ENCODE results near the gene ADAM20. TPM values are rescaled to one million over a fixed set of nuclear protein-coding genes. Genes with fewer than 3 reads are reported as not detected.

Gene ADAM20
- total RNA-seq: 0.47 and 0.61 TPM in 2 replicates

GRCh38 chr14:70534904-70535303 is at the start of gene ADAM20:
ADAM20 (minus strand) TSS chr14:70535004; CDS start chr14:70524757, 10,247 bp downstream.
- Mint-ChIP-seq H3K4me3 (no peak within 1 kb of the TSS), H3K27ac (no peak within 1 kb of the TSS), H3K36me3 (ENCODE audit: low read depth) (peaks cover 4% of the 10 kb centered on the region), H3K4me1 (ENCODE audit: low read depth) (peaks cover 14% of the 10 kb centered on the region), H3K27me3 (ENCODE audit: insufficient read depth) (no peaks in the 10 kb centered on the region), H3K9me3 (peaks cover 14% of the 10 kb centered on the region)
- no peak for DNase-seq (ENCODE audit: low spot score)
- intact Hi-C loops (cut with micrococcal nuclease): no loop called here

DNA sequence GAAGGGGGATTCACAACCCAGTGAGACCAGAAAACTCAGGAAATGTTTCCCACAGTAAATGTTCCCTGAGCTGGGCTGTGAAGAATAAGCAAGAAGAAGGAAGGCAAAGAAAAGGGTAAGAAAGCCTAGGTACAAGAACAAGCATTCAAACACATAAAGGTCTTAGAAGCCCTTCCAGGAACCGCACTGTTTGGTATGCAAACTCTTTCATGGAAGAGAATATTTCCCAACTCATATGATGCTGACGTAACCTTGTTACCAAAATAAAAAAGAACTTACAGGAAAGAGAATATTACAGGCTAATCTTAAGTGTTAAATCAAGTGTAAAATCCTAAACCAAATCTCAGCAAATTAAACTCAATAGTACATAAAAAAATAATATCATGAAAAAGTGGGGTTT is 42.1 kb upstream of the ADAM20 start:
- DNase-seq (ENCODE audit: low spot score): no peak
- peaks cover 33% of the 10 kb centered on the region for H3K36me3 Mint-ChIP-seq (ENCODE audit: low read depth)
- peaks cover 17% of the 10 kb centered on the region for H3K9me3 Mint-ChIP-seq
- no peaks in the 10 kb centered on the region for H3K4me1 Mint-ChIP-seq (ENCODE audit: low read depth)
- intact Hi-C loops (cut with micrococcal nuclease): no loop called here
- H3K27ac Mint-ChIP-seq: no peak overlapping the region
- H3K27me3 Mint-ChIP-seq (ENCODE audit: insufficient read depth): no peaks in the 10 kb centered on the region
- H3K4me3 Mint-ChIP-seq: no peak overlapping the region

DNA sequence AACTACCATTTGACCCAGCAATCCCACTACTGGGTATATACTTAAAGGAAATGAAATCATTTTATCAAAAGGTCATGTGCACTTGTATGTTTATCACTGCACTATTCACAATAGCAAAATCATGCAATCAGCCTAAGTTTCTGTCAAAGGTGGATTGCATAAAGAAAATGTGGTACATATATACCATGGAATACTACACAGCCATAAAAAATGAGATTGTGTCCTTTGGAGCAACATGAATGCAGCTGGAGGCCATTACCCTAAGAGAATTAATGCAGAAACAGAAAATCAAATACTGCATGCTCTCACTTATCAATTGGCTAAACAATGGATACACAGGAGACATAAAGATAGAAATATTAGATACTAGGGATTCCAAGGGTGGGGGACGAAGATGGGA is 38.2 kb upstream of the ADAM20 start:
- no peaks in the 10 kb centered on the region for H3K27me3 Mint-ChIP-seq (ENCODE audit: insufficient read depth)

GRCh38 chr14:70571139-70571538 is 36.3 kb upstream of the ADAM20 start:
- Mint-ChIP-seq H3K4me3 (no peak overlapping the region), H3K4me1 (ENCODE audit: low read depth) (no peaks in the 10 kb centered on the region), H3K27me3 (ENCODE audit: insufficient read depth) (no peaks in the 10 kb centered on the region), H3K27ac (no peak overlapping the region), H3K36me3 (ENCODE audit: low read depth) (peaks cover 27% of the 10 kb centered on the region), H3K9me3 (peaks cover 28% of the 10 kb centered on the region)
- intact Hi-C loops (cut with micrococcal nuclease): no loop called here
- no peak for DNase-seq (ENCODE audit: low spot score)

More for the DNA sequence above, 38.2 kb upstream of the ADAM20 start:
- Mint-ChIP-seq H3K9me3 (peaks cover 24% of the 10 kb centered on the region), H3K4me3 (no peak overlapping the region), H3K27ac (no peak overlapping the region), H3K36me3 (ENCODE audit: low read depth) (peaks cover 23% of the 10 kb centered on the region), H3K4me1 (ENCODE audit: low read depth) (no peaks in the 10 kb centered on the region)
- intact Hi-C loops (cut with micrococcal nuclease): no loop called here
- DNase-seq (ENCODE audit: low spot score): no peak

DNA sequence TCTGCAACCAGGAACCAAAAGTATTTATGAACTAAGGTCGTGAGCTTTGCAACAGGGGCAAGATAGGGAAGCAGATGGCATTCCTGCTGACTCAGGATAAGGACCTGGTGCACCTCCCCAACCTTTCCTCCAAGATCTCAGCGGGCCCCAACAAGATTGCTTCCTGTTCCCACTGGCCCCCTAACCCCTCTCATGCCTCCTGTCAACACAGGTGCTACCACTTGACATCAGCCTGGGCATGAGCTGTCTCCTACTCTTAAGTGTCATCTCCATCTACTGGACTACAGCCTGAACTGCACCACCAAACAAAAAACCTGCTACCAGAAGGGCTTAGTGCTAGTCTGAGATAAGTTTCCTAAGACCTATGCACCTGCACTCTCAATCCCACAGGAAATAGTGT is 33.0 kb upstream of the ADAM20 start:
- Mint-ChIP-seq H3K36me3 (ENCODE audit: low read depth) (peaks cover 41% of the 10 kb centered on the region), H3K27ac (no peak overlapping the region), H3K9me3 (peaks cover 38% of the 10 kb centered on the region), H3K4me3 (no peak overlapping the region), H3K4me1 (ENCODE audit: low read depth) (no peaks in the 10 kb centered on the region), H3K27me3 (ENCODE audit: insufficient read depth) (no peaks in the 10 kb centered on the region)
- intact Hi-C loops (cut with micrococcal nuclease): loop anchor here (2.0 to 10.0 kb wide), 2 partner anchors 213 to 481 kb away; partner anchors contain the start of gene COX16
- DNase-seq (ENCODE audit: low spot score): no peak

DNA sequence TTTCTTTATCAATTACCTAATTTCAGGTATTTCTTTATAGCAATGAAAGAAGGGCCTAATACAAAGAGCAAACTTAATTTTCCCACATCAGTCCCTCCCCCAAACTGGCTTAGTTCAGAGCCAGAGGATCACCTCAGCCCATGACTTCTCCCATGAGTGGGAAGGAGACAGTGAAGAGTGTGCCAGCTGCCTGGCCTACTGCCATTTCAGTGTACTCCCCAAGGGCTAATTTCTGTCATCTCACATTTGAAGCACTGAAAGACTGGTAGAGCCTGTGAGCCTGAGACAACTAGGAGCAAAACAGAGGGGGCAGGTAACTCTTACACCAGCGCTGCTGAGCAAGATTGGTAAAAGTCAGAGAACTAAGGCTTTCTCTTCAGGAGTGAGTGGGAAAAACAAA is 29.1 kb upstream of the ADAM20 start:
- no peak overlapping the region for H3K27ac Mint-ChIP-seq
- H3K4me3 Mint-ChIP-seq: no peak overlapping the region
- H3K27me3 Mint-ChIP-seq (ENCODE audit: insufficient read depth): no peaks in the 10 kb centered on the region
- no peaks in the 10 kb centered on the region for H3K4me1 Mint-ChIP-seq (ENCODE audit: low read depth)
- intact Hi-C loops (cut with micrococcal nuclease): loop anchor here (10.0 kb wide), 1 partner anchor 209 kb away; the partner anchor contains the start of gene COX16
- H3K36me3 Mint-ChIP-seq (ENCODE audit: low read depth): peaks cover 45% of the 10 kb centered on the region
- peaks cover 42% of the 10 kb centered on the region for H3K9me3 Mint-ChIP-seq
- no peak for DNase-seq (ENCODE audit: low spot score)

DNA sequence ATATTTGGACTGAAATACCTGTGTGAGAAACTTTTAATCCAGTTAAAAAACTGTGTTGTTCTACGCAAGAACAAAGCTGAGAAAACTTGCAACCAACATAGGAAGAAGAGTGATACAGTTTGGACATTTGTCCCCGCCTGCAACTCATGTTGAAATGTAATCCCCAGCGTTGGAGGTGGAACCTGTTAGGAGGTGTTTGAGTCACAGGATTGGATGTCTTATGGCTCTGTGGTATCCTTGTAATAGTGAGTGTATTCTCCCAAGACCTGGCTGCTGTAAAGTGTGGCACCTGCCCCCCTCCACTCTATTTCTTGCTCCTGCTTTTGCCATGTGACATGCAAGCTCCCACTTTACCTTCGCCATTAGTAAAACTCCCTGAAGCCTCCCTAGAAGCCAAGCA is 28.6 kb upstream of the ADAM20 start:
- no peak for DNase-seq (ENCODE audit: low spot score)
- Mint-ChIP-seq H3K9me3 (peaks cover 42% of the 10 kb centered on the region), H3K27me3 (ENCODE audit: insufficient read depth) (no peaks in the 10 kb centered on the region), H3K27ac (no peak overlapping the region), H3K4me1 (ENCODE audit: low read depth) (no peaks in the 10 kb centered on the region), H3K36me3 (ENCODE audit: low read depth) (peaks cover 45% of the 10 kb centered on the region), H3K4me3 (no peak overlapping the region)
- intact Hi-C loops (cut with micrococcal nuclease): loop anchor here (10.0 kb wide), 1 partner anchor 209 kb away; the partner anchor contains the start of gene COX16

DNA sequence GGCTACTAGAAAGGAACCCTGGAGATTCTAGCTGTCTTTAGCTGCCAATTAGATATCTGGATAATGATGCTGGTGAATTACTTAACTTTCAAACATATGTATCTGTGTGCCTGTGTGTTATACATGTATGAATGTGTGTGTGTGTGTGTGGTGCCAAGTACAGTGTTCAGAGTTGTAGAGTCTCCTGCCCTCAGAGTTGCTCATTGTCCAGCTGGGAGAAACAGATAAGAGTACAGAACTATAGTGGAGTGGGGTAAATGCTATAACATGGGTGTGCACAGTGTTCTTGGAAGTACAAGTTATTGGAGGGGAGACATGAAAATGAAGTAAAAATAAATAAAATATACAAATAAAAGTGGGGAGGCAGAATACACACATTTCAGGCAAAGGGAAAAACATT is 23.6 kb upstream of the ADAM20 start:
- DNase-seq (ENCODE audit: low spot score): no peak
- no peaks in the 10 kb centered on the region for H3K4me1 Mint-ChIP-seq (ENCODE audit: low read depth)
- H3K36me3 Mint-ChIP-seq (ENCODE audit: low read depth): peaks cover 23% of the 10 kb centered on the region
- peaks cover 25% of the 10 kb centered on the region for H3K9me3 Mint-ChIP-seq
- H3K4me3 Mint-ChIP-seq: no peak overlapping the region
- H3K27me3 Mint-ChIP-seq (ENCODE audit: insufficient read depth): no peaks in the 10 kb centered on the region
- intact Hi-C loops (cut with micrococcal nuclease): no loop called here
- H3K27ac Mint-ChIP-seq: no peak overlapping the region

- Mint-ChIP-seq H3K27me3 (ENCODE audit: insufficient read depth) (no peaks in the 10 kb centered on the region), H3K36me3 (ENCODE audit: low read depth) (peaks cover 7% of the 10 kb centered on the region), H3K9me3 (peaks cover 3% of the 10 kb centered on the region), H3K27ac (no peak overlapping the region), H3K4me3 (no peak overlapping the region), H3K4me1 (ENCODE audit: low read depth) (no peaks in the 10 kb centered on the region)
- no peak for DNase-seq (ENCODE audit: low spot score)
- intact Hi-C loops (cut with micrococcal nuclease): no loop called here
Measured at GRCh38 chr14:70555890-70556289, 21.1 kb upstream of the ADAM20 start.

GRCh38 chr14:70538087-70538486 is 3.3 kb upstream of the ADAM20 start:
- H3K9me3 Mint-ChIP-seq: peaks cover 6% of the 10 kb centered on the region
- peaks cover 19% of the 10 kb centered on the region for H3K4me1 Mint-ChIP-seq (ENCODE audit: low read depth)
- H3K27me3 Mint-ChIP-seq (ENCODE audit: insufficient read depth): no peaks in the 10 kb centered on the region
- no peak for DNase-seq (ENCODE audit: low spot score)
- H3K27ac Mint-ChIP-seq: no peak overlapping the region
- H3K36me3 Mint-ChIP-seq (ENCODE audit: low read depth): peaks cover 4% of the 10 kb centered on the region
- H3K4me3 Mint-ChIP-seq: no peak overlapping the region
- intact Hi-C loops (cut with micrococcal nuclease): no loop called here

DNA sequence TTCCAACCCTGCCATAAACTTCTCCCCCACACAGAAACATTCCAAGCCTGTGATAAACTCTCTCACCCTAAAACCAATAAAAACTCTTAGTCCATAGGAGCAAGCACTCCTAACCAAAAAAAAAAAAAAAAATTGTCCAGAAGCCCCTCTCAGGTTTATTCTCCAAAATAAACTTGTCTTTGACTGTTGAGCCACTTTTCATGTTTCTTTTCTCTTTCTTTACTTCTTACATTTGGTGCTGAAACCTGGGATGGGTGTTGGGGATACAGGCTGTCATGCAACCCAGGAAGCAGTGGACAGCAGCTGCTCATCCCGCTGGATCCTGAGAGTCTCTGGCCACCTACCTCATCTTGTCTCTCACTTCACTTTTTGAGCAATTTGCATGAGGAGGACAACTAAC is 2.0 kb upstream of the ADAM20 start:
- no peak overlapping the region for H3K4me3 Mint-ChIP-seq
- no peak for DNase-seq (ENCODE audit: low spot score)
- H3K27ac Mint-ChIP-seq: no peak overlapping the region
- intact Hi-C loops (cut with micrococcal nuclease): no loop called here
- H3K4me1 Mint-ChIP-seq (ENCODE audit: low read depth): peaks cover 19% of the 10 kb centered on the region
- peaks cover 4% of the 10 kb centered on the region for H3K36me3 Mint-ChIP-seq (ENCODE audit: low read depth)
- no peaks in the 10 kb centered on the region for H3K27me3 Mint-ChIP-seq (ENCODE audit: insufficient read depth)
- H3K9me3 Mint-ChIP-seq: peaks cover 14% of the 10 kb centered on the region

GRCh38 chr14:70530417-70530816 is 4.4 kb downstream of the ADAM20 start:
- Mint-ChIP-seq H3K4me1 (ENCODE audit: low read depth) (no peaks in the 10 kb centered on the region), H3K27me3 (ENCODE audit: insufficient read depth) (no peaks in the 10 kb centered on the region), H3K27ac (no peak overlapping the region), H3K36me3 (ENCODE audit: low read depth) (no peaks in the 10 kb centered on the region), H3K4me3 (no peak overlapping the region), H3K9me3 (peaks cover 10% of the 10 kb centered on the region)
- intact Hi-C loops (cut with micrococcal nuclease): no loop called here
- no peak for DNase-seq (ENCODE audit: low spot score)

DNA sequence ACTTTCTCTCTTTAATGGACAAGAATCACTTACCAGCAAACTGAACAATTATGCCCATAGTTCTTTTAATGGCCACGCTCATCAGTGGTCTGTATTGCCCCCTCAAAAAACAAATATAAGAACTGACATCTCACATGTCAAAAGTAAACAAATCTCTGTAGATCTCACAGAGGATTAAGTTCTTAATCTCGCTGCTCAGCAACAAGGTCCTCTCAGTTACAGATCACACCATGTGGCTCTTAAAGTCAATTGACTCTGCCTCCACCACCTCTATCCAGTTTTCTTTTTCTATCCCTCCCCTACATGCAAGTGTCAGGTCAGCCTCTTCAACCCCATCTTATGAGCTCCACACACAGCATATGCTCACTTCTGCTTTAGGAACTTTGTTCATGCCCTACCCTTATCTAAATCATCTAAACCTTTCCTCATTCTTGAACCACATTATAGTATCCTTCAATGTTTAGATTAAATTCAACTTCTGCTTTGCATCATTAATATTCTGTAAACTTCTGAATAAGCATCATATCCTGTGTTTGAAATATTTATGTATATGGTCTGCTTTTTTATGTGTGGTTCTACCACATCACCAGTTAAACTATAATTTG is 7.2 kb downstream of the ADAM20 start:
- peaks cover 4% of the 10 kb centered on the region for H3K9me3 Mint-ChIP-seq
- H3K4me1 Mint-ChIP-seq (ENCODE audit: low read depth): no peaks in the 10 kb centered on the region
- H3K36me3 Mint-ChIP-seq (ENCODE audit: low read depth): peaks cover 1% of the 10 kb centered on the region
- no peak overlapping the region for H3K4me3 Mint-ChIP-seq
- H3K27me3 Mint-ChIP-seq (ENCODE audit: insufficient read depth): no peaks in the 10 kb centered on the region
- no peak for DNase-seq (ENCODE audit: low spot score)
- intact Hi-C loops (cut with micrococcal nuclease): no loop called here
- H3K27ac Mint-ChIP-seq: no peak overlapping the region

GRCh38 chr14:70525691-70526090 is 9.1 kb downstream of the ADAM20 start:
- H3K36me3 Mint-ChIP-seq (ENCODE audit: low read depth): peaks cover 1% of the 10 kb centered on the region
- H3K27ac Mint-ChIP-seq: no peak overlapping the region
- no peaks in the 10 kb centered on the region for H3K4me1 Mint-ChIP-seq (ENCODE audit: low read depth)
- H3K27me3 Mint-ChIP-seq (ENCODE audit: insufficient read depth): no peaks in the 10 kb centered on the region
- H3K9me3 Mint-ChIP-seq: peaks cover 4% of the 10 kb centered on the region
- no peak overlapping the region for H3K4me3 Mint-ChIP-seq
- intact Hi-C loops (cut with micrococcal nuclease): no loop called here
- DNase-seq (ENCODE audit: low spot score): no peak
